HL-60 (cell line): Measurements from ENCODE around the gene NNT.

Source experiments
- DNase-seq, 2 experiments: peaks; one replicate each; pipeline ENCODE4 v3.0.0-alpha.2; 2010 to 2020; ENCODE audit warnings: low read depth in 1 of 2, low spot score in 1 of 2
- H3K27ac ChIP-seq: fragments of 250-450 bp; sonication (Bioruptor Pico); replicated peaks from 2 replicates; pipeline ENCODE4 v1.5.1; 2020; ENCODE audit warnings: mild to moderate bottlenecking, moderate library complexity
- H3K27me3 ChIP-seq: fragments of 250-450 bp; sonication (Bioruptor Pico); 2 replicates; pipeline ENCODE4 v1.5.1; 2021; ENCODE audit warnings: mild to moderate bottlenecking, moderate library complexity; ENCODE audit not compliant: insufficient read depth, poor library complexity, severe bottlenecking
- H3K4me3 ChIP-seq: replicated peaks from 2 replicates; pipeline ENCODE4 v1.5.1; 2011; ENCODE audit warnings: mild to moderate bottlenecking, control low read depth, low read length; ENCODE audit not compliant: insufficient read depth
- GABPA ChIP-seq: IDR thresholded peaks from 2 replicates; pipeline ENCODE4 v1.6.1; 2012; ENCODE audit warnings: low read depth
- POLR2AphosphoS5 ChIP-seq: IDR thresholded peaks from 2 replicates; pipeline ENCODE4 v1.6.1; 2012; ENCODE audit warnings: low read depth
- SPI1 ChIP-seq: IDR thresholded peaks from 2 replicates; pipeline ENCODE4 v1.6.1; 2012; ENCODE audit warnings: low read depth, mild to moderate bottlenecking, borderline replicate concordance
- TF ChIP-seq, protein P1 (sequence below): IDR thresholded peaks from 2 replicates; pipeline ENCODE4 v1.6.1; 2012; ENCODE audit warnings: low read depth; ENCODE audit not compliant: insufficient replicate concordance
- TF ChIP-seq, protein P2 (sequence below): IDR thresholded peaks from one replicate; pipeline ENCODE4 v1.5.1; 2011; ENCODE audit warnings: low read length, control low read depth, inconsistent platforms; ENCODE audit not compliant: insufficient read depth

Gene NNT

DNA sequence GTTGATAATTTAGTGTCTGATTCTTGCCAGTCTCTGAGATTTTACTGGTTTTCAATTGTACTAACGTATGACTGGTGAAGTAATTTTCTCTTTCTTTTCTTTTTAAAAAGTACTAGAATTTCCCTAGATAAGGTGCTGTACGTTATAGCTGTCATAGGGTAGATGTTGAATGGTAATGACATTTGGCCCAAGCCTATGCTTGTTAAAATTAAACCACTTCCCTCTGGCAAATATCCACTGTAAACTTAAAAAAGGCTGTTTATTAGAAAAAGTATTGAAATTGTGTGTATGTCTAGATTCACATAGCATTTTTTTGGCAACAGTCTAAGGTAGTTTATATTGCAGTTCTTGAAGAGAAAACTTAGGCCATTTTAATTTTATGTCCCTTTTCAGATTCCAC, 97.6 kb downstream of the NNT start:
- H3K27ac ChIP-seq: no peak overlapping the region
- TF ChIP-seq POLR2AphosphoS5 (no peak), SPI1 (no peak), GABPA (no peak)
- TF ChIP-seq, protein P1, sequence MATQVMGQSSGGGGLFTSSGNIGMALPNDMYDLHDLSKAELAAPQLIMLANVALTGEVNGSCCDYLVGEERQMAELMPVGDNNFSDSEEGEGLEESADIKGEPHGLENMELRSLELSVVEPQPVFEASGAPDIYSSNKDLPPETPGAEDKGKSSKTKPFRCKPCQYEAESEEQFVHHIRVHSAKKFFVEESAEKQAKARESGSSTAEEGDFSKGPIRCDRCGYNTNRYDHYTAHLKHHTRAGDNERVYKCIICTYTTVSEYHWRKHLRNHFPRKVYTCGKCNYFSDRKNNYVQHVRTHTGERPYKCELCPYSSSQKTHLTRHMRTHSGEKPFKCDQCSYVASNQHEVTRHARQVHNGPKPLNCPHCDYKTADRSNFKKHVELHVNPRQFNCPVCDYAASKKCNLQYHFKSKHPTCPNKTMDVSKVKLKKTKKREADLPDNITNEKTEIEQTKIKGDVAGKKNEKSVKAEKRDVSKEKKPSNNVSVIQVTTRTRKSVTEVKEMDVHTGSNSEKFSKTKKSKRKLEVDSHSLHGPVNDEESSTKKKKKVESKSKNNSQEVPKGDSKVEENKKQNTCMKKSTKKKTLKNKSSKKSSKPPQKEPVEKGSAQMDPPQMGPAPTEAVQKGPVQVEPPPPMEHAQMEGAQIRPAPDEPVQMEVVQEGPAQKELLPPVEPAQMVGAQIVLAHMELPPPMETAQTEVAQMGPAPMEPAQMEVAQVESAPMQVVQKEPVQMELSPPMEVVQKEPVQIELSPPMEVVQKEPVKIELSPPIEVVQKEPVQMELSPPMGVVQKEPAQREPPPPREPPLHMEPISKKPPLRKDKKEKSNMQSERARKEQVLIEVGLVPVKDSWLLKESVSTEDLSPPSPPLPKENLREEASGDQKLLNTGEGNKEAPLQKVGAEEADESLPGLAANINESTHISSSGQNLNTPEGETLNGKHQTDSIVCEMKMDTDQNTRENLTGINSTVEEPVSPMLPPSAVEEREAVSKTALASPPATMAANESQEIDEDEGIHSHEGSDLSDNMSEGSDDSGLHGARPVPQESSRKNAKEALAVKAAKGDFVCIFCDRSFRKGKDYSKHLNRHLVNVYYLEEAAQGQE: no peak
- TF ChIP-seq, protein P2, sequence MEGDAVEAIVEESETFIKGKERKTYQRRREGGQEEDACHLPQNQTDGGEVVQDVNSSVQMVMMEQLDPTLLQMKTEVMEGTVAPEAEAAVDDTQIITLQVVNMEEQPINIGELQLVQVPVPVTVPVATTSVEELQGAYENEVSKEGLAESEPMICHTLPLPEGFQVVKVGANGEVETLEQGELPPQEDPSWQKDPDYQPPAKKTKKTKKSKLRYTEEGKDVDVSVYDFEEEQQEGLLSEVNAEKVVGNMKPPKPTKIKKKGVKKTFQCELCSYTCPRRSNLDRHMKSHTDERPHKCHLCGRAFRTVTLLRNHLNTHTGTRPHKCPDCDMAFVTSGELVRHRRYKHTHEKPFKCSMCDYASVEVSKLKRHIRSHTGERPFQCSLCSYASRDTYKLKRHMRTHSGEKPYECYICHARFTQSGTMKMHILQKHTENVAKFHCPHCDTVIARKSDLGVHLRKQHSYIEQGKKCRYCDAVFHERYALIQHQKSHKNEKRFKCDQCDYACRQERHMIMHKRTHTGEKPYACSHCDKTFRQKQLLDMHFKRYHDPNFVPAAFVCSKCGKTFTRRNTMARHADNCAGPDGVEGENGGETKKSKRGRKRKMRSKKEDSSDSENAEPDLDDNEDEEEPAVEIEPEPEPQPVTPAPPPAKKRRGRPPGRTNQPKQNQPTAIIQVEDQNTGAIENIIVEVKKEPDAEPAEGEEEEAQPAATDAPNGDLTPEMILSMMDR: no peak
- H3K4me3 ChIP-seq: no peak overlapping the region
- no peaks in the 10 kb centered on the region for H3K27me3 ChIP-seq
- no peak for DNase-seq

DNA sequence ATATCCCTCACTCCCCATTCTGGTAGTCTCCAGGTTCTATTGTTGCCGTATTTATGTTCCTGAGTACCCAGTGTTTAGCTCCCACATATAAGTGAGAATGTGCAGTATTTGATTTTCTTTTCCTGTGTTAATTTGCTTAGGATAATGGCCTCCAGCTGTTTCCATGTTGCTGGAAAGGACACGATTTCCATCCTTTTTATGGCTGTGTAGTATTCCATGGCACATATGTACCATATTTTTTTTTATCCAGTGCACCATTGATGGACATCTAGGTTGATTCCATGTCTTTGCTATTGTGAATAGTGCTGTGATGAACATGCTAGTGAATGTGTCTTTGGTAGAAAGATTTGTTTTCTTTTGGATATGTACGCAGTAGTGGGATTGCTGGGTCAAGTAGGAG, 98.2 kb downstream of the NNT start:
- Histone ChIP-seq H3K27ac (no peak overlapping the region), H3K27me3 (no peaks in the 10 kb centered on the region), H3K4me3 (no peak overlapping the region)
- no peak for DNase-seq
- TF ChIP-seq SPI1 (no peak), POLR2AphosphoS5 (no peak), GABPA (no peak)
- TF ChIP-seq, protein P2: no peak
- TF ChIP-seq, protein P1: no peak

DNA sequence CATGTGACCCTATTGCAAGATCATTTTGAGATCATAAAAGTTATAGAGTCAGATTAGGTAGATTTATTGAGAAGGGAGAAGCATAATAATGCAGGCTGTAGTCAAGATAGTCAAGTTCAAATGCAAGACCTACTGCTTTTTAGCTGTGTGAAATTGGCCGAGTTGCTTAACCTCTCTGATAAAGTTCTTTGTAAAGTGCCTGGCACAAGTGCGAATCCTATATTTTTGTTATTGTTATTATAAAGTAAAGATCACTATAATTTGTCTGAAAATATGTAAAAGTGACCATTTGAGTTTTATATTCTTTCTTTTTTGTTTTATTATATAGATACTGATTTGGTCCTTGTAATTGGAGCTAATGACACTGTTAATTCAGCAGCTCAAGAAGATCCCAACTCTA, 99.3 kb downstream of the NNT start:
- Histone ChIP-seq H3K4me3 (no peak overlapping the region), H3K27me3 (no peaks in the 10 kb centered on the region), H3K27ac (no peak overlapping the region)
- DNase-seq: no peak
- TF ChIP-seq, protein P1: no peak
- TF ChIP-seq, protein P2: no peak
- TF ChIP-seq SPI1 (no peak), POLR2AphosphoS5 (no peak), GABPA (no peak)
